Keratinocyte (primary cell): Measurements from ENCODE around the gene CATSPER1.

Experiments used
- CTCF ChIP-seq, 3 experiments: IDR thresholded peaks in 1 of 3; conservative IDR thresholded peaks in 1 of 3; optimal IDR thresholded peaks in 1 of 3; 2 replicates in 2 of 3; 3 replicates in 1 of 3; pipeline versions ENCODE3 to v1.5.1; 2011; ENCODE audit warnings: low read length in 3 of 3, mild to moderate bottlenecking in 3 of 3, moderate library complexity in 2 of 3, control low read depth in 1 of 3, inconsistent platforms in 1 of 3; ENCODE audit not compliant: insufficient read depth in 2 of 3; ENCODE audit errors: extremely low read depth in 1 of 3
- EZH2 ChIP-seq: IDR thresholded peaks from one replicate; pipeline ENCODE4 v1.6.1; 2012; ENCODE audit warnings: inconsistent platforms, mild to moderate bottlenecking, low read length, moderate library complexity

DNA sequence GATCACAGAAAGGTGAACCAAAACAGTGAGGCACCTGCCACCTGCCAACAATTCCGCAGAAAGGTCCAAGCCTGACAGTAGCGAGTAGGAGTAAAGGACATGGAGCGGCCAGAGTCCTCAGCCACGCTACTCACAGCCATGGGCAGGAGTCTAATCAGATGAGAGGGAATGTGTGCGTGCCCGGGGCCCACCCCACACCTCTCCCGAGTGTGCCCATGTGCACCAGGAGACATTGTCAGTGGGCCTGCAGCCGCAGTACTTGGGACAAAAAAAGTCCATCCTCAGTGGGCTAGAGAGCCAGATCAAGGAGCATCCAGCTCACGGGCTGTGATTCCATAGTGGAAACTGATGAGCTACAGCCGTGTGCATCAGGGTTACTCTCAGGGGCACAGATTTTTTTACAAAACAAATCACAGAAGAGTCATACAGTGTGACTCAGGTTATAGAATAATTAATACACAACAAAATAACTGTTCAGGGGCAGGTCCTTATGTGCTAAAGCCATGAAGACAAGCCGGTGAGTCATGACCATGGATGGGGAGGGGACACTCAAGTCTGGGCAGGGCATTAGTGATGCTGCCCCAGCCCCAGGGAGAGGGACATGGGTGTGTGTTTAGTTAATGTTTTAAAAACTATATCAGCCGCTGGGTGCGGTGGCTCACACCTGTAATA is 52.7 kb downstream of the CATSPER1 start:
- TF ChIP-seq CTCF (optimal IDR thresholded peaks at IDR 0.05 in 1 of 3, IDR thresholded peaks at IDR 0.05 in 1 of 3, conservative IDR thresholded peaks at IDR 0.05 in 1 of 3; ENCODE audit: extremely low read depth in 1 of 3, insufficient read depth in 2 of 3, low read length in 3 of 3) = no peak
- no peak for TF ChIP-seq EZH2
